HepG2 (cell line): ENCODE results near the gene EFNA2.

ENCODE experiments used
- EEA1 ChIP-seq: sonication (generic); formaldehyde crosslinking; IDR thresholded peaks from 2 replicates; pipeline ENCODE4 v1.5.1; 2020; ENCODE audit warnings: mild to moderate bottlenecking, missing genetic modification reagents, borderline replicate concordance
- ELK4 ChIP-seq: sonication (generic); formaldehyde crosslinking; IDR thresholded peaks from 2 replicates; pipeline ENCODE4 v1.9.0; 2021; ENCODE audit warnings: missing genetic modification reagents, borderline replicate concordance
- GABPA ChIP-seq, 2 experiments: IDR thresholded peaks; 2 replicates each; pipeline ENCODE4 v1.6.1; 2011 to 2016; ENCODE audit warnings: low read depth in 2 of 2, low read length in 1 of 2, missing biosample characterization in 1 of 2, missing genetic modification characterization in 1 of 2
- MXI1 ChIP-seq: IDR thresholded peaks from 3 replicates; pipeline ENCODE4 v1.6.1; 2012; ENCODE audit warnings: low read depth, low read length, inconsistent platforms, borderline replicate concordance
- POLR2AphosphoS5 ChIP-seq: IDR thresholded peaks from 2 replicates; pipeline ENCODE4 v1.6.1; 2012; ENCODE audit warnings: low read depth, low read length
- ZNF33A ChIP-seq: sonication (generic); formaldehyde crosslinking; IDR thresholded peaks from 2 replicates; pipeline ENCODE4 v1.5.1; 2020; ENCODE audit warnings: missing genetic modification reagents, mild to moderate bottlenecking, moderate library complexity, borderline replicate concordance
- ZNF549 ChIP-seq: sonication (generic); formaldehyde crosslinking; IDR thresholded peaks from 2 replicates; pipeline ENCODE4 v1.5.0; 2020; ENCODE audit warnings: missing genetic modification reagents
- TF ChIP-seq, protein P1 (sequence below): sonication (generic); formaldehyde crosslinking; IDR thresholded peaks from 2 replicates; pipeline ENCODE4 v1.4.0; 2020; ENCODE audit warnings: missing genetic modification reagents
- TF ChIP-seq, protein P2 (sequence below): sonication (generic); formaldehyde crosslinking; IDR thresholded peaks from 2 replicates; pipeline ENCODE4 v1.5.0; 2020; ENCODE audit warnings: mild to moderate bottlenecking, missing genetic modification reagents, moderate library complexity
- TF ChIP-seq, protein P3 (sequence below): sonication (generic); formaldehyde crosslinking; IDR thresholded peaks from 2 replicates; pipeline ENCODE4 v1.4.0; 2020; ENCODE audit warnings: missing genetic modification reagents

DNA sequence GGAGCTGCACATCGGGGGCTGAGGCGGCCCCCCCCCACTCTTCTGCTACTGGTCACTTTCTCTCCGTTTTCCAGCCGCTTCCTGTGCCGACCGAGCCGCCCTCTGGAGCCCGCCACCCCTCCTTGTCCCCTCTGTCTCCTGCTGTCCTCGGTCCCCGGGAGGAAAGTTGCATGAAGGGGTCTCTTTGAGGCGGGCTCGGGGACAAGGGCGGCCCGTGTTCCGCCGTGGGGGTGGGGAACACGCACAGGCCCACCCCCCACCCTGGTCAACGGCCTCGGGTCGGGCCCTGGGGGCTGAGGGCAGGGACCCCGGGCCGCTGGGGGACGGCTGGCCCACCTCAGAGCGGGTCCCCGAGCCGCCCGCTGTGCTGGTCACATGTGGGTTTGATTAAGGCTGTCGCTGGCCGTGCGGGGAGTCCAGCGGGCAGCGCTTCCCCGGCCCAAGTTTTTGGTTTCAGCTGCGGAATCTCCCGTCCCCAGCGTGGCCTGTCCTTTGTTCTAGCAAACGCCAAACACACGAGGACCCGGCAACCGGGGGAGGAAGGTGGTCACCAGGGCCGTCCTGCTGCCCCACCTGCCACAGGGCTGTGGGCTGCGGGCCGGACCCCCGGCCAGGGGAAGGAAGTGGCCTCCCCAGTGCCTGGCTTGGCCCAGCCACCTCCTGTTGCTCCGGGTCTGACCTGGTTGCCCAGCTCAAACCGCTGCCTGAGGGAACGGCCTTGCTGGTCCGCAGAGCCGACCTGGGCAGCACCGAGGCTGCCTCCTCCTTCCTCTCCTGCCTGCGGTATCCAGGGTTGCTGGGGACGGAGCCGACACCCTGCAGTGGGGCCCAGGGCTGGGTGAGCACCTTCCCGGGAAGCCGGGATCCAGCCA is 1.9 kb downstream of the EFNA2 start:
- TF ChIP-seq, protein P1, sequence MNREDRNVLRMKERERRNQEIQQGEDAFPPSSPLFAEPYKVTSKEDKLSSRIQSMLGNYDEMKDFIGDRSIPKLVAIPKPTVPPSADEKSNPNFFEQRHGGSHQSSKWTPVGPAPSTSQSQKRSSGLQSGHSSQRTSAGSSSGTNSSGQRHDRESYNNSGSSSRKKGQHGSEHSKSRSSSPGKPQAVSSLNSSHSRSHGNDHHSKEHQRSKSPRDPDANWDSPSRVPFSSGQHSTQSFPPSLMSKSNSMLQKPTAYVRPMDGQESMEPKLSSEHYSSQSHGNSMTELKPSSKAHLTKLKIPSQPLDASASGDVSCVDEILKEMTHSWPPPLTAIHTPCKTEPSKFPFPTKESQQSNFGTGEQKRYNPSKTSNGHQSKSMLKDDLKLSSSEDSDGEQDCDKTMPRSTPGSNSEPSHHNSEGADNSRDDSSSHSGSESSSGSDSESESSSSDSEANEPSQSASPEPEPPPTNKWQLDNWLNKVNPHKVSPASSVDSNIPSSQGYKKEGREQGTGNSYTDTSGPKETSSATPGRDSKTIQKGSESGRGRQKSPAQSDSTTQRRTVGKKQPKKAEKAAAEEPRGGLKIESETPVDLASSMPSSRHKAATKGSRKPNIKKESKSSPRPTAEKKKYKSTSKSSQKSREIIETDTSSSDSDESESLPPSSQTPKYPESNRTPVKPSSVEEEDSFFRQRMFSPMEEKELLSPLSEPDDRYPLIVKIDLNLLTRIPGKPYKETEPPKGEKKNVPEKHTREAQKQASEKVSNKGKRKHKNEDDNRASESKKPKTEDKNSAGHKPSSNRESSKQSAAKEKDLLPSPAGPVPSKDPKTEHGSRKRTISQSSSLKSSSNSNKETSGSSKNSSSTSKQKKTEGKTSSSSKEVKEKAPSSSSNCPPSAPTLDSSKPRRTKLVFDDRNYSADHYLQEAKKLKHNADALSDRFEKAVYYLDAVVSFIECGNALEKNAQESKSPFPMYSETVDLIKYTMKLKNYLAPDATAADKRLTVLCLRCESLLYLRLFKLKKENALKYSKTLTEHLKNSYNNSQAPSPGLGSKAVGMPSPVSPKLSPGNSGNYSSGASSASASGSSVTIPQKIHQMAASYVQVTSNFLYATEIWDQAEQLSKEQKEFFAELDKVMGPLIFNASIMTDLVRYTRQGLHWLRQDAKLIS, result no peak
- no peak for TF ChIP-seq EEA1 (CRISPR knock-in tag)
- no peak for TF ChIP-seq ELK4 (CRISPR knock-in tag)
- no peak for TF ChIP-seq ZNF549 (CRISPR knock-in tag)
- TF ChIP-seq POLR2AphosphoS5, result no peak
- TF ChIP-seq, protein P2, sequence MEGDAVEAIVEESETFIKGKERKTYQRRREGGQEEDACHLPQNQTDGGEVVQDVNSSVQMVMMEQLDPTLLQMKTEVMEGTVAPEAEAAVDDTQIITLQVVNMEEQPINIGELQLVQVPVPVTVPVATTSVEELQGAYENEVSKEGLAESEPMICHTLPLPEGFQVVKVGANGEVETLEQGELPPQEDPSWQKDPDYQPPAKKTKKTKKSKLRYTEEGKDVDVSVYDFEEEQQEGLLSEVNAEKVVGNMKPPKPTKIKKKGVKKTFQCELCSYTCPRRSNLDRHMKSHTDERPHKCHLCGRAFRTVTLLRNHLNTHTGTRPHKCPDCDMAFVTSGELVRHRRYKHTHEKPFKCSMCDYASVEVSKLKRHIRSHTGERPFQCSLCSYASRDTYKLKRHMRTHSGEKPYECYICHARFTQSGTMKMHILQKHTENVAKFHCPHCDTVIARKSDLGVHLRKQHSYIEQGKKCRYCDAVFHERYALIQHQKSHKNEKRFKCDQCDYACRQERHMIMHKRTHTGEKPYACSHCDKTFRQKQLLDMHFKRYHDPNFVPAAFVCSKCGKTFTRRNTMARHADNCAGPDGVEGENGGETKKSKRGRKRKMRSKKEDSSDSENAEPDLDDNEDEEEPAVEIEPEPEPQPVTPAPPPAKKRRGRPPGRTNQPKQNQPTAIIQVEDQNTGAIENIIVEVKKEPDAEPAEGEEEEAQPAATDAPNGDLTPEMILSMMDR, result no peak
- TF ChIP-seq ZNF33A (CRISPR knock-in tag), result no peak
- TF ChIP-seq, protein P3, sequence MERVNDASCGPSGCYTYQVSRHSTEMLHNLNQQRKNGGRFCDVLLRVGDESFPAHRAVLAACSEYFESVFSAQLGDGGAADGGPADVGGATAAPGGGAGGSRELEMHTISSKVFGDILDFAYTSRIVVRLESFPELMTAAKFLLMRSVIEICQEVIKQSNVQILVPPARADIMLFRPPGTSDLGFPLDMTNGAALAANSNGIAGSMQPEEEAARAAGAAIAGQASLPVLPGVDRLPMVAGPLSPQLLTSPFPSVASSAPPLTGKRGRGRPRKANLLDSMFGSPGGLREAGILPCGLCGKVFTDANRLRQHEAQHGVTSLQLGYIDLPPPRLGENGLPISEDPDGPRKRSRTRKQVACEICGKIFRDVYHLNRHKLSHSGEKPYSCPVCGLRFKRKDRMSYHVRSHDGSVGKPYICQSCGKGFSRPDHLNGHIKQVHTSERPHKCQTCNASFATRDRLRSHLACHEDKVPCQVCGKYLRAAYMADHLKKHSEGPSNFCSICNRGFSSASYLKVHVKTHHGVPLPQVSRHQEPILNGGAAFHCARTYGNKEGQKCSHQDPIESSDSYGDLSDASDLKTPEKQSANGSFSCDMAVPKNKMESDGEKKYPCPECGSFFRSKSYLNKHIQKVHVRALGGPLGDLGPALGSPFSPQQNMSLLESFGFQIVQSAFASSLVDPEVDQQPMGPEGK, result no peak
- TF ChIP-seq MXI1, result no peak
- TF ChIP-seq GABPA (IDR thresholded peaks at IDR 0.05; ENCODE audit: low read depth, low read length), result no peak
- TF ChIP-seq GABPA (CRISPR knock-in tag; IDR thresholded peaks at IDR 0.05; ENCODE audit: low read depth), result no peak
